CD14-positive monocyte (primary cell): Measurements from ENCODE around the gene COBLL1. TPM values are rescaled to one million over a fixed set of nuclear protein-coding genes. Genes with fewer than 3 reads are reported as not detected.

Source experiments
- DNase-seq, 3 donors: peaks; one replicate each; pipeline ENCODE4 v3.0.0-alpha.2; 2011 to 2022
- H2AFZ ChIP-seq: 2 replicates; pipeline ENCODE4 v1.6.0; 2012; ENCODE audit warnings: mild to moderate bottlenecking, low read depth, low read length, inconsistent platforms; ENCODE audit not compliant: insufficient read depth, poor library complexity, severe bottlenecking
- H3K27ac ChIP-seq, 2 donors: 1 replicate in 1 of 2; 2 replicates in 1 of 2; pipeline ENCODE4 v1.5.1; 2012 to 2013; ENCODE audit warnings: low read length in 2 of 2, control low read depth in 1 of 2, inconsistent platforms in 1 of 2, low read depth in 1 of 2, mild to moderate bottlenecking in 1 of 2
- H3K27me3 ChIP-seq, 2 donors: one replicate each; pipeline versions ENCODE4 v1.6.0 to v1.6.1; 2011 to 2013; ENCODE audit warnings: low read length in 2 of 2; ENCODE audit not compliant: control insufficient read depth in 2 of 2, insufficient read depth in 2 of 2
- H3K36me3 ChIP-seq, 2 donors: replicated peaks in 1 of 2; 1 replicate in 1 of 2; 2 replicates in 1 of 2; pipeline versions ENCODE4 v1.5.1 to v1.6.1; 2012 to 2013; ENCODE audit warnings: low read length in 2 of 2, control low read depth in 1 of 2, inconsistent platforms in 1 of 2, mild to moderate bottlenecking in 1 of 2; ENCODE audit not compliant: insufficient read depth in 2 of 2, control insufficient read depth in 1 of 2
- H3K4me1 ChIP-seq, 2 donors: 1 replicate in 1 of 2; 2 replicates in 1 of 2; pipeline versions ENCODE4 v1.5.1 to v1.6.1; 2012 to 2013; ENCODE audit warnings: low read length in 2 of 2, control low read depth in 1 of 2, inconsistent platforms in 1 of 2, mild to moderate bottlenecking in 1 of 2, moderate library complexity in 1 of 2; ENCODE audit not compliant: insufficient read depth in 2 of 2, control insufficient read depth in 1 of 2
- H3K4me2 ChIP-seq: replicated peaks from 2 replicates; pipeline ENCODE3; 2012; ENCODE audit warnings: low read length, moderate library complexity, mild to moderate bottlenecking; ENCODE audit not compliant: poor library complexity, severe bottlenecking; ENCODE audit errors: extremely low read depth
- H3K4me3 ChIP-seq, 3 experiments: fragments of 200-600 bp in 1 of 3; sonication (generic) in 1 of 3; replicated peaks in 1 of 3; 1 replicate in 2 of 3; 2 replicates in 1 of 3; pipeline ENCODE4 v1.5.1; 2011 to 2013; ENCODE audit warnings: low read length in 3 of 3, mild to moderate bottlenecking in 3 of 3, control low read depth in 2 of 3, low read depth in 2 of 3, inconsistent platforms in 1 of 3, moderate library complexity in 1 of 3
- H3K79me2 ChIP-seq: 2 replicates; pipeline ENCODE4 v1.6.0; 2012; ENCODE audit warnings: mild to moderate bottlenecking, control low read depth, inconsistent platforms, low read length, moderate library complexity; ENCODE audit not compliant: insufficient read depth
- H3K9ac ChIP-seq: 2 replicates; pipeline ENCODE4 v1.6.0; 2017; ENCODE audit warnings: low read length, mild to moderate bottlenecking; ENCODE audit not compliant: insufficient read depth, poor library complexity, severe bottlenecking
- H3K9me3 ChIP-seq, 2 donors: replicated peaks in 1 of 2; 1 replicate in 1 of 2; 2 replicates in 1 of 2; pipeline versions ENCODE4 v1.5.1 to v1.6.1; 2012 to 2013; ENCODE audit warnings: low read length in 2 of 2, control low read depth in 1 of 2; ENCODE audit not compliant: control insufficient read depth in 1 of 2, insufficient read depth in 1 of 2
- H4K20me1 ChIP-seq: 2 replicates; pipeline ENCODE4 v1.6.0; 2012; ENCODE audit warnings: mild to moderate bottlenecking, low read length, control low read depth, moderate library complexity; ENCODE audit not compliant: insufficient read depth
- H3K27ac Mint-ChIP-seq, 7 donors: one replicate each; pipeline ENCODE4 v1.8.0; 2020; ENCODE audit warnings: mild to moderate bottlenecking in 7 of 7, mixed read lengths in 7 of 7, moderate library complexity in 6 of 7, inconsistent platforms in 2 of 7
- H3K27me3 Mint-ChIP-seq, 3 donors: one replicate each; pipeline ENCODE4 v1.8.0; 2021 to 2022; ENCODE audit warnings: low read depth in 3 of 3, mild to moderate bottlenecking in 3 of 3, mixed read lengths in 3 of 3, moderate library complexity in 3 of 3, inconsistent platforms in 1 of 3
- H3K36me3 Mint-ChIP-seq, 2 donors: one replicate each; pipeline ENCODE4 v1.8.0; 2020; ENCODE audit warnings: mixed read lengths in 2 of 2, inconsistent platforms in 1 of 2, mild to moderate bottlenecking in 1 of 2
- H3K4me1 Mint-ChIP-seq: one replicate; pipeline ENCODE4 v1.8.0; 2020; ENCODE audit warnings: mild to moderate bottlenecking, mixed read lengths
- H3K4me3 Mint-ChIP-seq, 2 donors: one replicate each; pipeline ENCODE4 v1.8.0; 2020; ENCODE audit warnings: mild to moderate bottlenecking in 2 of 2, mixed read lengths in 2 of 2, moderate library complexity in 1 of 2
- H3K9me3 Mint-ChIP-seq, 7 donors: one replicate each; pipeline ENCODE4 v1.8.0; 2020 to 2022; ENCODE audit warnings: mixed read lengths in 7 of 7, mild to moderate bottlenecking in 6 of 7, moderate library complexity in 6 of 7, inconsistent platforms in 2 of 7
- WGBS: methylation state at CpG from one replicate; pipeline ENCODE4 v1.1.5; 2013; ENCODE audit warnings: missing lambda C conversion rate; ENCODE audit not compliant: insufficient coverage; 5-methylcytosine and 5-hydroxymethylcytosine counted together
- intact Hi-C, 2 donors: fragments of 100-400 bp; cut with micrococcal nuclease; formaldehyde crosslinking; loops; one replicate each; pipeline versions ENCODE4 v1.15.0 to v1.15.1; 2023
- polyA plus RNA-seq, 3 donors: library from polyadenylated mRNA; depleted of rRNA in 1 of 3; unstranded in 2 of 3; stranded (reverse) in 1 of 3; fragments of 300-500 nt in 2 of 3; fragments of >200 nt in 1 of 3; fragmentation: Illumina TruSeq in 2 of 3; gene quantifications; 1 replicate in 2 of 3; 2 replicates in 1 of 3; pipeline ENCODE4 v1.2.3, GENCODE V29; 2012 to 2021
- TF ChIP-seq, protein P1 (sequence below): fragments of 200-600 bp; IDR thresholded peaks from one replicate; pipeline ENCODE4 v1.8.0; 2022; ENCODE audit warnings: antibody characterized with exemption, mild to moderate bottlenecking

COBLL1 gene
- polyA plus RNA-seq, 3 donors: 0.18 to 0.54 (median 0.24) TPM

DNA sequence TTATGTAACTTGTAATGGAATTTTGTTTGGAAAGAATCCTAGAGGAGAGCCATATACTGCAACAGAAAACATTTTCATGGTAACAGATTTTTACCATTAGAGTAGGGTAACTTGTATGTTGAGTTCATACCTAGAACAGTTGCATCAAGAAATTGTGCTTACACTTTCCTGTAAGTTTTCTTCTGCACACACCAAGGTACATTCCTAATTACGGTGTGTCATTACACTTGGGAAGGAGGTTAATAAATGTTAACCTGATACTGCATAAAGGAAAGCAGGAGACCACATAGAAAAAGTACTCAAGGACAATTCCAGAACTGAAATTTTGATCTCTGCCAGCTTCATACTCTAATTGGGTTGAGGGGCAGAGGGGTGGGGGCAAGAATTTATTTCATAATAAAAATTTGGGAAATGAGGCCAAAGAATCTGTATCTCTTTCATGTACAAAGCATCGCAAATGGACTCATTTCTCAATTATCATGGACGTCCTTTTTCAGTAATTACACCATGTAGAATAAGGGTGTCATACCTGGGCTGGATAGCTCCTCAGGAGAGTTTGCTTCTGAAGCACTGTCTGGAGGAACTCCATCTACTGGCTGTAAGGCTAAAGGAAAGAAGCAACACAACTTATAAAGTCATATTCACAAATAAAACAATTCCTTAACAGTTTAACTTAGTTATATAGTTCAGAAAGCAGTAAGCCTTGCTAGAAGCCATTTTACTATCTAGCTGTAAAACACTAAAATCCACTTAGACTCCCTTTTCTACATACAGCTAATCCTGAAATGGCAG, 137.5 kb downstream of the COBLL1 start:
- Histone ChIP-seq H3K4me2 (no peak overlapping the region), H3K4me3 (no peak overlapping the region), H3K9ac (no peak overlapping the region), H3K27me3 (no peaks in the 10 kb centered on the region), H3K36me3 (no peaks in the 10 kb centered on the region), H3K4me1 (no peaks in the 10 kb centered on the region), H3K9me3 (no peaks in the 10 kb centered on the region), H2AFZ (no peak overlapping the region), H3K79me2 (no peaks in the 10 kb centered on the region), H3K27ac (no peak overlapping the region), H4K20me1 (no peaks in the 10 kb centered on the region)
- WGBS: no CpG with 5 or more reads among the region's 3 CpGs
- TF ChIP-seq, protein P1, sequence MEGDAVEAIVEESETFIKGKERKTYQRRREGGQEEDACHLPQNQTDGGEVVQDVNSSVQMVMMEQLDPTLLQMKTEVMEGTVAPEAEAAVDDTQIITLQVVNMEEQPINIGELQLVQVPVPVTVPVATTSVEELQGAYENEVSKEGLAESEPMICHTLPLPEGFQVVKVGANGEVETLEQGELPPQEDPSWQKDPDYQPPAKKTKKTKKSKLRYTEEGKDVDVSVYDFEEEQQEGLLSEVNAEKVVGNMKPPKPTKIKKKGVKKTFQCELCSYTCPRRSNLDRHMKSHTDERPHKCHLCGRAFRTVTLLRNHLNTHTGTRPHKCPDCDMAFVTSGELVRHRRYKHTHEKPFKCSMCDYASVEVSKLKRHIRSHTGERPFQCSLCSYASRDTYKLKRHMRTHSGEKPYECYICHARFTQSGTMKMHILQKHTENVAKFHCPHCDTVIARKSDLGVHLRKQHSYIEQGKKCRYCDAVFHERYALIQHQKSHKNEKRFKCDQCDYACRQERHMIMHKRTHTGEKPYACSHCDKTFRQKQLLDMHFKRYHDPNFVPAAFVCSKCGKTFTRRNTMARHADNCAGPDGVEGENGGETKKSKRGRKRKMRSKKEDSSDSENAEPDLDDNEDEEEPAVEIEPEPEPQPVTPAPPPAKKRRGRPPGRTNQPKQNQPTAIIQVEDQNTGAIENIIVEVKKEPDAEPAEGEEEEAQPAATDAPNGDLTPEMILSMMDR: no peak
- no peaks in the 10 kb centered on the region for H3K36me3 Mint-ChIP-seq
- DNase-seq: no peak
- H3K27me3 Mint-ChIP-seq: peaks cover 0 to 2% (median 0%) of the 10 kb centered on the region in 3 donors
- no peak overlapping the region for H3K4me3 Mint-ChIP-seq
- intact Hi-C loops: no loop called here
- H3K4me1 Mint-ChIP-seq: no peaks in the 10 kb centered on the region
- no peak overlapping the region for H3K27ac Mint-ChIP-seq
- no peaks in the 10 kb centered on the region for H3K9me3 Mint-ChIP-seq

DNA sequence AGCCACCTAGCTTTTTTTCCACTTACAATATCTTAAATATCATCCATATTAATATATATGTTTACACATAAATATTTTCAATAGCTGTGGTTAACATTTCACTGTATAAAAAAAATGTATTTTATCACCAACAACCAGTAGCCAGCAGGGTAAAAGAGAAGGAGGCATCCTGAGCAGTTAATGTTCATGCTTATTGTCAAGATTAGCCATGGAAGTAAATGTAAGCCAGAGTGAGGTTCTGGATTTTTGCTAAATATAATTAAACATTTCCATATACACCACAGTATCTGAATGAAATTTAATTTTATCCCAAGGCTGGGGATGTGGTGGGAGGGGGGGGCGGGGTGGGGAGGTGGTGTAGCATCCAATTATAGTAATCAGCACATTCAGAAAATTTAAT, 140.1 kb downstream of the COBLL1 start:
- no peak overlapping the region for H3K4me3 ChIP-seq
- no peaks in the 10 kb centered on the region for H3K4me1 ChIP-seq
- no peak overlapping the region for H3K4me2 ChIP-seq
- H3K27me3 ChIP-seq: no peaks in the 10 kb centered on the region
- no peaks in the 10 kb centered on the region for H3K36me3 ChIP-seq
- no peak overlapping the region for H3K27ac ChIP-seq
- H3K9me3 Mint-ChIP-seq: no peaks in the 10 kb centered on the region
- no peak overlapping the region for H3K27ac Mint-ChIP-seq
- H3K9me3 ChIP-seq: no peaks in the 10 kb centered on the region
- no peak for DNase-seq
- whole genome bisulfite sequencing: no CpG with 5 or more reads among the region's 1 CpG
- no peaks in the 10 kb centered on the region for H3K79me2 ChIP-seq
- intact Hi-C loops: no loop called here
- H3K27me3 Mint-ChIP-seq: peaks cover 0 to 2% (median 0%) of the 10 kb centered on the region in 3 donors
- H2AFZ ChIP-seq: no peak overlapping the region
- H3K4me3 Mint-ChIP-seq: no peak overlapping the region
- H3K9ac ChIP-seq: no peak overlapping the region
- H3K36me3 Mint-ChIP-seq: no peaks in the 10 kb centered on the region
- H4K20me1 ChIP-seq: no peaks in the 10 kb centered on the region
- H3K4me1 Mint-ChIP-seq: no peaks in the 10 kb centered on the region
- TF ChIP-seq, protein P1: no peak
